SK-N-SH treated with all-trans-retinoic acid at 6 μM for 48 hours (cell line): ENCODE results near the gene GARNL3.

Experiments
- PPARA ChIP-seq: fragments of 250-450 bp; sonication (Bioruptor Pico); IDR thresholded peaks from 2 replicates; pipeline ENCODE4 v1.5.0; 2020; ENCODE audit warnings: mild to moderate bottlenecking, borderline replicate concordance
- SNAI2 ChIP-seq: fragments of 250-450 bp; sonication (Bioruptor Pico); IDR thresholded peaks from 2 replicates; pipeline ENCODE4 v1.5.0; 2020; ENCODE audit warnings: mild to moderate bottlenecking, moderate library complexity
- ZC3H10 ChIP-seq: fragments of 250-450 bp; sonication (Bioruptor Pico); IDR thresholded peaks from 2 replicates; pipeline ENCODE4 v1.5.1; 2021; ENCODE audit warnings: mild to moderate bottlenecking, moderate library complexity
- ZFP3 ChIP-seq: fragments of 250-450 bp; sonication (Bioruptor Pico); IDR thresholded peaks from 2 replicates; pipeline ENCODE4 v1.5.0; 2020; ENCODE audit warnings: mild to moderate bottlenecking, moderate library complexity
- ZNF70 ChIP-seq: fragments of 450-650 bp; formaldehyde crosslinking; IDR thresholded peaks from 2 replicates; pipeline ENCODE4 v1.5.0; 2020; ENCODE audit warnings: mild to moderate bottlenecking, moderate library complexity
- TF ChIP-seq, protein P1 (sequence below): fragments of 250-450 bp; sonication (Bioruptor Pico); IDR thresholded peaks from 2 replicates; pipeline ENCODE4 v1.5.1; 2021; ENCODE audit warnings: mild to moderate bottlenecking, moderate library complexity
- TF ChIP-seq, protein P2 (sequence below): fragments of 250-450 bp; sonication (Bioruptor Pico); IDR thresholded peaks from 2 replicates; pipeline ENCODE4 v1.5.1; 2020; ENCODE audit warnings: low read depth, mild to moderate bottlenecking, moderate library complexity
- TF ChIP-seq, protein P3 (sequence below): fragments of 250-450 bp; sonication (Bioruptor Pico); IDR thresholded peaks from 2 replicates; pipeline ENCODE4 v1.8.0; 2020; ENCODE audit warnings: mild to moderate bottlenecking, moderate library complexity, borderline replicate concordance

DNA sequence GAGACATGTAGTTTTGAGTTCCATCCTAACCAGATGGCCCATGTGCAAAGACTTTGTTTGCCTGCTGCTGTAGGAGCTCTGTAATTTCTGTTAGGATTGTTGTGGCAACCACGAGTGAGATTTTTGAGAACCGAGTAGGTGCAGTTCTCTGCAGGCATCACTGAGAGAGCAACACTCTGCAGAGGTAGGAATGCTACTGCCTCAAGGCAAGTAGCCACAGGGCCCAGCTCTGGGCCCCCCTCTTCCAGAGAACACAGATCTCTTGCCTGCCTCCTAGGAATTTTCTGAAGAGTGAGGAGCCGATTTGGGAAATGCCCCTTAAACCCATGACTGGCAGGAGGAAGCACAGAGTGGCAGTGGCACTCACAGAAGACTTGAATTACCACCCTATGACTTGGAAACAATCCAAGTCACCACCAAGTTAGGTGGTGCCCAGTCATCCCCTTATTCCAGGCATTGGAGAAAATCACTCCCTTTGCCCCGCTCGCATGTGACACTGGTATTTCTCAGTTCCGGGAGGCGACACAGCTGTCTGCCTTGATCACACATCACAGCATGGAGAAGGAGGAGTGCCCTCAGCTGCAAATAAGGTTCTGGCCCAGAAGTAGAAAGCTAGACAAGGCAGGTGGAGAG lies 79.9 kb downstream of the GARNL3 start:
- TF ChIP-seq SNAI2 (CRISPR knock-in tag) = no peak
- TF ChIP-seq ZC3H10 (CRISPR knock-in tag) = no peak
- TF ChIP-seq, protein P1, sequence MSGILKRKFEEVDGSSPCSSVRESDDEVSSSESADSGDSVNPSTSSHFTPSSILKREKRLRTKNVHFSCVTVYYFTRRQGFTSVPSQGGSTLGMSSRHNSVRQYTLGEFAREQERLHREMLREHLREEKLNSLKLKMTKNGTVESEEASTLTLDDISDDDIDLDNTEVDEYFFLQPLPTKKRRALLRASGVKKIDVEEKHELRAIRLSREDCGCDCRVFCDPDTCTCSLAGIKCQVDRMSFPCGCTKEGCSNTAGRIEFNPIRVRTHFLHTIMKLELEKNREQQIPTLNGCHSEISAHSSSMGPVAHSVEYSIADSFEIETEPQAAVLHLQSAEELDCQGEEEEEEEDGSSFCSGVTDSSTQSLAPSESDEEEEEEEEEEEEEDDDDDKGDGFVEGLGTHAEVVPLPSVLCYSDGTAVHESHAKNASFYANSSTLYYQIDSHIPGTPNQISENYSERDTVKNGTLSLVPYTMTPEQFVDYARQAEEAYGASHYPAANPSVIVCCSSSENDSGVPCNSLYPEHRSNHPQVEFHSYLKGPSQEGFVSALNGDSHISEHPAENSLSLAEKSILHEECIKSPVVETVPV (CRISPR knock-in tag) = no peak
- TF ChIP-seq, protein P2, sequence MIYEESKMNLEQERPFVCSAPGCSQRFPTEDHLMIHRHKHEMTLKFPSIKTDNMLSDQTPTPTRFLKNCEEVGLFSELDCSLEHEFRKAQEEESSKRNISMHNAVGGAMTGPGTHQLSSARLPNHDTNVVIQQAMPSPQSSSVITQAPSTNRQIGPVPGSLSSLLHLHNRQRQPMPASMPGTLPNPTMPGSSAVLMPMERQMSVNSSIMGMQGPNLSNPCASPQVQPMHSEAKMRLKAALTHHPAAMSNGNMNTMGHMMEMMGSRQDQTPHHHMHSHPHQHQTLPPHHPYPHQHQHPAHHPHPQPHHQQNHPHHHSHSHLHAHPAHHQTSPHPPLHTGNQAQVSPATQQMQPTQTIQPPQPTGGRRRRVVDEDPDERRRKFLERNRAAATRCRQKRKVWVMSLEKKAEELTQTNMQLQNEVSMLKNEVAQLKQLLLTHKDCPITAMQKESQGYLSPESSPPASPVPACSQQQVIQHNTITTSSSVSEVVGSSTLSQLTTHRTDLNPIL = no peak
- TF ChIP-seq, protein P3, sequence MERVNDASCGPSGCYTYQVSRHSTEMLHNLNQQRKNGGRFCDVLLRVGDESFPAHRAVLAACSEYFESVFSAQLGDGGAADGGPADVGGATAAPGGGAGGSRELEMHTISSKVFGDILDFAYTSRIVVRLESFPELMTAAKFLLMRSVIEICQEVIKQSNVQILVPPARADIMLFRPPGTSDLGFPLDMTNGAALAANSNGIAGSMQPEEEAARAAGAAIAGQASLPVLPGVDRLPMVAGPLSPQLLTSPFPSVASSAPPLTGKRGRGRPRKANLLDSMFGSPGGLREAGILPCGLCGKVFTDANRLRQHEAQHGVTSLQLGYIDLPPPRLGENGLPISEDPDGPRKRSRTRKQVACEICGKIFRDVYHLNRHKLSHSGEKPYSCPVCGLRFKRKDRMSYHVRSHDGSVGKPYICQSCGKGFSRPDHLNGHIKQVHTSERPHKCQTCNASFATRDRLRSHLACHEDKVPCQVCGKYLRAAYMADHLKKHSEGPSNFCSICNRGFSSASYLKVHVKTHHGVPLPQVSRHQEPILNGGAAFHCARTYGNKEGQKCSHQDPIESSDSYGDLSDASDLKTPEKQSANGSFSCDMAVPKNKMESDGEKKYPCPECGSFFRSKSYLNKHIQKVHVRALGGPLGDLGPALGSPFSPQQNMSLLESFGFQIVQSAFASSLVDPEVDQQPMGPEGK (CRISPR knock-in tag) = no peak
- TF ChIP-seq PPARA (CRISPR knock-in tag) = no peak
- no peak for TF ChIP-seq ZFP3 (CRISPR knock-in tag)
- TF ChIP-seq ZNF70 (CRISPR knock-in tag) = no peak
